ENCODE measurements around the gene UBAP1L. TPM values are rescaled to one million over a fixed set of nuclear protein-coding genes. Genes with fewer than 3 reads are reported as not detected.
"Not testable (repeated sequence)": the region's sequence is repeated elsewhere in the genome, so short reads cannot be mapped to it uniquely, and the experiment has no call there.

Gene UBAP1L
- total RNA-seq, 1 donor: 2.1 TPM

DNA sequence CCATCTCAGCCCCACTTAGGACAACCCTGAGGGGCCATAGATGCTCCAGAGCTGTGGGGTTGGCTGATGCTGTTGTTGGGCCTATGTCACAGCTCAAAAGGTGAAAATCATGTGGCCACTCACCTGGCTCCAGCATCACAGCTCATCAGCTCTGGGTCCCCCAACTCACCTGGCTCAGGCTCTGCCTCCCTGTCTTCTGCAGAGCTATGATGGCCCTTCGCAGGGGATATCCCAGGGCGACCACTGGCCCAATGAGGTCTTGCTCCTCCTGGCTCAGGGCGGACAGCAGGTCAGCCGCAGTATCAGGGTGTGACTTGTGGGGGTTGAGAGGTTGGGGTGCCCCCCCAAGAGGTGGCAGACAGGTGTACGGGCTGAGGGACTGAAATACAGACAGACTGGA lies 15.7 kb downstream of the UBAP1L start:
- TF ChIP-seq, protein P1, sequence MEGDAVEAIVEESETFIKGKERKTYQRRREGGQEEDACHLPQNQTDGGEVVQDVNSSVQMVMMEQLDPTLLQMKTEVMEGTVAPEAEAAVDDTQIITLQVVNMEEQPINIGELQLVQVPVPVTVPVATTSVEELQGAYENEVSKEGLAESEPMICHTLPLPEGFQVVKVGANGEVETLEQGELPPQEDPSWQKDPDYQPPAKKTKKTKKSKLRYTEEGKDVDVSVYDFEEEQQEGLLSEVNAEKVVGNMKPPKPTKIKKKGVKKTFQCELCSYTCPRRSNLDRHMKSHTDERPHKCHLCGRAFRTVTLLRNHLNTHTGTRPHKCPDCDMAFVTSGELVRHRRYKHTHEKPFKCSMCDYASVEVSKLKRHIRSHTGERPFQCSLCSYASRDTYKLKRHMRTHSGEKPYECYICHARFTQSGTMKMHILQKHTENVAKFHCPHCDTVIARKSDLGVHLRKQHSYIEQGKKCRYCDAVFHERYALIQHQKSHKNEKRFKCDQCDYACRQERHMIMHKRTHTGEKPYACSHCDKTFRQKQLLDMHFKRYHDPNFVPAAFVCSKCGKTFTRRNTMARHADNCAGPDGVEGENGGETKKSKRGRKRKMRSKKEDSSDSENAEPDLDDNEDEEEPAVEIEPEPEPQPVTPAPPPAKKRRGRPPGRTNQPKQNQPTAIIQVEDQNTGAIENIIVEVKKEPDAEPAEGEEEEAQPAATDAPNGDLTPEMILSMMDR (IDR thresholded peaks at IDR 0.05; ENCODE audit: insufficient read depth, low read length): no peak
- DNase-seq (ENCODE audit: low read depth): no peak
- H3K4me3 ChIP-seq (ENCODE audit: low read depth, low read length): no peak overlapping the region

- no peak for DNase-seq (ENCODE audit: low read depth)
- TF ChIP-seq, protein P1 (IDR thresholded peaks at IDR 0.05; ENCODE audit: insufficient read depth, low read length): no peak
- no peak overlapping the region for H3K4me3 ChIP-seq (ENCODE audit: low read depth, low read length)
Observed at GRCh38 chr15:65097651-65098263, 17.2 kb downstream of the UBAP1L start.

GRCh38 chr15:65096481-65097385 lies 18.3 kb downstream of the UBAP1L start:
- no peak for DNase-seq (ENCODE audit: low read depth)
- TF ChIP-seq, protein P1 (IDR thresholded peaks at IDR 0.05; ENCODE audit: insufficient read depth, low read length): no peak
- no peak overlapping the region for H3K4me3 ChIP-seq (ENCODE audit: low read depth, low read length)

DNA sequence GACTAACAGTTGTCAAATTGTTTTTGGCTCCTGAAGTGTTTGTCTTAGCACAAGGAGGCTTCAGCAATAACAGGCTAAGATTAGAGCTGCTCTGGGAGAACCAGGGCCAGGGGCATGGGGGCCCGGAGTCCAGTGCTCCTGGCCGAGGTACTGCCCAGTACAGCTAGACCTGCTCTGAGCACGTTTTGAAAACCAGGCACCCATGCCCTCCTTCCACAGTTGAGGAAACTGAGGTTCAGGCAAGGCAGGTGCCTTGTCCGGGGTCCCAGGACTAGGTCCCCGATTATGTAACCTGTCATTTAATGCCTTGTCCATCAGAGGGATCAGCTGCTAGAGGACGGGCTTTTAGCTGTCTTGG lies 19.3 kb downstream of the UBAP1L start:
- no peak overlapping the region for H3K4me3 ChIP-seq (ENCODE audit: low read depth, low read length)
- TF ChIP-seq, protein P1 (IDR thresholded peaks at IDR 0.05; ENCODE audit: insufficient read depth, low read length): no peak
- no peak for DNase-seq (ENCODE audit: low read depth)

DNA sequence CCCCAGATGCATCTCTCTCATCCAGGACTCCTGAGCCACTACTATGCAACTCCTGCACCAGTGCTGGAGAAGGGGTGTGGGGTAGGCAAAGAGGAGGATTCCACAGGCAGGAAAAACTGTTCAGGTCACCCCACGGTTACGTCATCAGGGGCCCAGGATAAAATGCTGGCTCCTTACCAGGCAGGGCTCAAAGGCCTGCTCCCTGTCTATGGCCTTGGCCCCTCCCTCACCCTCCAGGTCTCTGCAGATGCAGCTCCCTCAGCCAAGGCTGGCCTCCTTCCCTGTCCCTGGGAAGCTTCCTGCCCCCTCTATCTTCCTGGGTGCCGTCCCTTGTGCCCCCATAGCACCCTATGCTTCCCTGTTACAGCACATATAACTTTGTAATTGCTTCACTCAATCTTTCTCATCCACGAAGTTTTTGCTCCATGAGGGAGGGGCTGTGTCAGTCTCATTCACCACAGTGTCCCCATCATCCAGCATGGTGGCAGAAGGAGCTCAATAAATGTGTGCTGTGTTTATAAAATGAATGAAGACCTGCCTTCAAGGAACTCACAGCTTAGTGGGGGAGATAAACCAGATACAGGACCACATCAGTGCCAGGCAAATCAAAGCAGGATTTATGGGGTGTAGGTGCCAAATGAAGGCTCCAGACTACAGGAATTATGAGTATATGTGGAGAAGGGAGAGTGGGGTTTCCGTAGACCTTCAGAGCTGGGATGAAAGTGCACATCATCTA lies 19.8 kb downstream of the UBAP1L start:
- TF ChIP-seq, protein P1 (IDR thresholded peaks at IDR 0.05; ENCODE audit: insufficient read depth, low read length): no peak
- DNase-seq (ENCODE audit: low read depth): no peak
- no peak overlapping the region for H3K4me3 ChIP-seq (ENCODE audit: low read depth, low read length)

GRCh38 chr15:65094294-65094995 lies 20.6 kb downstream of the UBAP1L start:
- H3K4me3 ChIP-seq (ENCODE audit: low read depth, low read length): no peak overlapping the region
- TF ChIP-seq, protein P1 (IDR thresholded peaks at IDR 0.05; ENCODE audit: insufficient read depth, low read length): no peak
- DNase-seq (ENCODE audit: low read depth): no peak

DNA sequence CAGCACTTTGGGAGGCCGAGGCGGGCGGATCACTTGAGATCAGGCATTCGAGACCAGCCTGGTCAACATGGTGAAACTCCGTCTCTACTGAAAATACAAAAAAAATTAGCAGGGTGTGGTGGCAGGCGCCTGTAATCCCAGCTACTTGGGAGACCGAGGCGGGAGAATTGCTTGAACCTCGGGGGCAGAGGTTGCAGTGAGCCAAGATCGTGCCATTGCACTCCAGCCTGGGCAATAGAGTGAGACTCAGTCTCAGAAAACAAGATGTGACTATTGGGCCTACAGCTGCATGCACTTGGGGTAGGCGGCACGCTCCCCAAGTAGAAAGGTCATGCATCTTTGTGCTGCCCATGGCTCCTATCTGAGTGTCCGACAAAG lies 21.2 kb downstream of the UBAP1L start:
- H3K4me3 ChIP-seq (ENCODE audit: low read depth, low read length); DNase-seq (ENCODE audit: low read depth): not testable (repeated sequence)

All from fibroblast of the aortic adventitia (primary cell).